SJCRH30 (cell line): ENCODE results near the gene QDPR. TPM values are rescaled to one million over a fixed set of nuclear protein-coding genes. Genes with fewer than 3 reads are reported as not detected.

Source experiments
- DNase-seq, 2 experiments: peaks; one replicate each; pipeline ENCODE4 v3.0.0-alpha.2; 2015 to 2020
- H3K27ac ChIP-seq: fragments of 250-450 bp; sonication (Bioruptor Pico); 2 replicates; pipeline ENCODE4 v1.5.1; 2020; ENCODE audit warnings: mild to moderate bottlenecking, moderate library complexity
- H3K27me3 ChIP-seq: fragments of 250-450 bp; sonication (Bioruptor Pico); 2 replicates; pipeline ENCODE4 v1.5.1; 2020; ENCODE audit warnings: mild to moderate bottlenecking, moderate library complexity
- H3K36me3 ChIP-seq: fragments of 250-450 bp; sonication (Bioruptor Pico); 2 replicates; pipeline ENCODE4 v1.5.1; 2020; ENCODE audit warnings: mild to moderate bottlenecking, moderate library complexity
- H3K4me1 ChIP-seq: fragments of 250-450 bp; sonication (Bioruptor Pico); 2 replicates; pipeline ENCODE4 v1.5.1; 2020; ENCODE audit warnings: mild to moderate bottlenecking, moderate library complexity
- H3K4me3 ChIP-seq: fragments of 250-450 bp; sonication (Bioruptor Pico); 2 replicates; pipeline ENCODE4 v1.5.1; 2020; ENCODE audit warnings: mild to moderate bottlenecking, moderate library complexity
- H3K9me3 ChIP-seq: fragments of 250-450 bp; sonication (Bioruptor Pico); replicated peaks from 2 replicates; pipeline ENCODE4 v1.5.1; 2020; ENCODE audit warnings: mild to moderate bottlenecking, moderate library complexity
- total RNA-seq: library from RNA; depleted of rRNA; stranded (reverse); fragments of >200 nt; shearing (Covaris generic); gene quantifications from 2 replicates; pipeline ENCODE4 v1.2.3, GENCODE V29; 2014; rRNA removed

The QDPR gene
- 34.5 and 38.0 TPM in 2 replicates for total RNA-seq

GRCh38 chr4:17511950-17512795 is at the start of gene QDPR:
TSS of gene QDPR (minus strand) at chr4:17512090. CDS start at chr4:17512054, 36 bp downstream.
- Histone ChIP-seq H3K27ac (peak within 1 kb of the TSS; percentile 39), H3K9me3 (no peaks in the 10 kb centered on the region), H3K36me3 (no peaks in the 10 kb centered on the region), H3K4me1 (peaks cover 6% of the 10 kb centered on the region; the same call in 1 of the 2 replicates), H3K27me3 (no peaks in the 10 kb centered on the region), H3K4me3 (peak within 1 kb of the TSS; percentile 87)
- DNase-seq, result peak; percentile 86 to 87

GRCh38 chr4:17561195-17561909 is 49.5 kb upstream of the QDPR start:
- no peaks in the 10 kb centered on the region for H3K27me3 ChIP-seq
- H3K36me3 ChIP-seq, result no peaks in the 10 kb centered on the region
- H3K4me1 ChIP-seq, result peaks cover 3% of the 10 kb centered on the region; the same call in 1 of the 2 replicates
- peak; percentile 36 to 55 for DNase-seq
- H3K4me3 ChIP-seq, result no peak overlapping the region
- H3K27ac ChIP-seq, result no peak overlapping the region
- no peaks in the 10 kb centered on the region for H3K9me3 ChIP-seq

- H3K27ac ChIP-seq, result no peak overlapping the region
- H3K4me1 ChIP-seq, result peaks cover 3% of the 10 kb centered on the region; the same call in 1 of the 2 replicates
- no peak overlapping the region for H3K4me3 ChIP-seq
- no peaks in the 10 kb centered on the region for H3K27me3 ChIP-seq
- H3K9me3 ChIP-seq, result no peaks in the 10 kb centered on the region
- no peak for DNase-seq
- no peaks in the 10 kb centered on the region for H3K36me3 ChIP-seq
Observed at GRCh38 chr4:17560065-17560673, 48.3 kb upstream of the QDPR start.

GRCh38 chr4:17559709-17560048 is 47.8 kb upstream of the QDPR start:
- H3K9me3 ChIP-seq, result no peaks in the 10 kb centered on the region
- H3K36me3 ChIP-seq, result no peaks in the 10 kb centered on the region

DNA sequence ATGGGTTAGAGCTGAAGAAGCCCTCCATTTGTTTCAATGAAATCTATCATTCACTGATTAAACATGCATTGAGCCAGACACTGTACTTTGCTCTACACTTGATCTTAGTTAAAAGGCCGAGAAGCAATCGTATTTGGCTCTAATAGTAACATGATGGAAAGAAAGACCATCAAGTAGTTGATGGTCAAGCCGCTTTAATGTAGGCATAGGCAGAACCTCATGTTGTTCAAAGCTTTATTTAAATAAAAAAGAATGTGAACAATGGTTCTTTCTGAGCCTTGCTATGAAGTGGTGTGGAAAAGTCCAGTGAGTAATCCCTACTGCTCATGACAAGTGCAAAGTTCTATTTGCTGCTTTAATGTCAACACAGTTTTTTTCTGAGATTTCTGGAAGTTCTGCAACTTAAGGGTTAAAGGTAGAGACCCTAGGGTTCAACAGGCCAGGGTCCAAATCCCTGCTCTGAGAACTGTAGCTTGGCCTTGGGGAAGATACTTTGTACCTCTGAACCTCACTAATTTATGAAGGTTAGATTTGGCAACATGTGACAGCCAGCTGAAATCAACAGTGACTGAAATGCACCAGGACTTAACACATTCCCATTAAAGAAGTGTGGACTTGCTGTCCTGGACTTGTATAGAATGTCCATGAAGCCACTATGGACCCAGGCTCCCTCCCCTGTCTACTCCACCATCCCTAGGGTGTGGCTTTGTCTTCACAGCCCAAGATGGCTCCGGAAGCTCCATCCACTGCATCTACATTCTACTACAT is 47.2 kb upstream of the QDPR start:
- peaks cover 3% of the 10 kb centered on the region; the same call in 1 of the 2 replicates for H3K4me1 ChIP-seq
- H3K36me3 ChIP-seq, result no peaks in the 10 kb centered on the region
- no peak overlapping the region for H3K27ac ChIP-seq
- no peak for DNase-seq
- H3K27me3 ChIP-seq, result no peaks in the 10 kb centered on the region
- no peaks in the 10 kb centered on the region for H3K9me3 ChIP-seq
- H3K4me3 ChIP-seq, result no peak overlapping the region

More at GRCh38 chr4:17559709-17560048, 47.8 kb upstream of the QDPR start:
- no peak overlapping the region for H3K4me3 ChIP-seq
- H3K27me3 ChIP-seq, result no peaks in the 10 kb centered on the region
- no peak for DNase-seq
- peaks cover 3% of the 10 kb centered on the region; the same call in 1 of the 2 replicates for H3K4me1 ChIP-seq
- no peak overlapping the region for H3K27ac ChIP-seq

DNA sequence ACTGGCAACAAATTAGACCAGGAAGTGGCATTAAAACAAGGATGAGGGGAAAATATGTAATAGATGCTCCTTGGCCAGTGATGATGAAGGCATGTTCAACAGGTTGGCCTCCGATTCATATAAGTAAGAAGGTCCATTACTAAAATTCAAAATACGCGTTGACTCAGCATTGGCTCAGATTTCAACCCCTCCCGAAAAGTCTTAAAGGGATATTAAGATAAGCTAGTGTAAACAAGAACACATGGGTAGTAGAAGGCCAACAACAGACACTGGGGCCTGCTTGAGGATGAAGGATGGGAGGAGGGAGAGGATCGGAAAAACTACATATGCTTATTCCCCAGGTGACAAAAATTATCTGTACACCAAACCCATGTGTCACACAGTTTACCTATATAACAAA is 46.0 kb upstream of the QDPR start:
- Histone ChIP-seq H3K27me3 (no peaks in the 10 kb centered on the region), H3K9me3 (no peaks in the 10 kb centered on the region), H3K4me3 (no peak overlapping the region), H3K4me1 (peaks cover 3% of the 10 kb centered on the region; the same call in 1 of the 2 replicates), H3K36me3 (no peaks in the 10 kb centered on the region), H3K27ac (no peak overlapping the region)
- DNase-seq, result peak in 1 of 2 experiments; percentile 29

GRCh38 chr4:17556498-17556897 is 44.6 kb upstream of the QDPR start:
- H3K36me3 ChIP-seq, result no peaks in the 10 kb centered on the region
- H3K9me3 ChIP-seq, result no peaks in the 10 kb centered on the region
- no peak for DNase-seq
- peaks cover under 1% of the 10 kb centered on the region; the same call in 1 of the 2 replicates for H3K4me1 ChIP-seq
- no peaks in the 10 kb centered on the region for H3K27me3 ChIP-seq
- H3K27ac ChIP-seq, result no peak overlapping the region
- no peak overlapping the region for H3K4me3 ChIP-seq

GRCh38 chr4:17554568-17554967 is 42.7 kb upstream of the QDPR start:
- DNase-seq, result no peak
- H3K27me3 ChIP-seq, result no peaks in the 10 kb centered on the region
- no peaks in the 10 kb centered on the region for H3K9me3 ChIP-seq
- H3K4me3 ChIP-seq, result no peak overlapping the region
- H3K27ac ChIP-seq, result no peak overlapping the region
- no peaks in the 10 kb centered on the region for H3K36me3 ChIP-seq
- no peaks in the 10 kb centered on the region for H3K4me1 ChIP-seq

DNA sequence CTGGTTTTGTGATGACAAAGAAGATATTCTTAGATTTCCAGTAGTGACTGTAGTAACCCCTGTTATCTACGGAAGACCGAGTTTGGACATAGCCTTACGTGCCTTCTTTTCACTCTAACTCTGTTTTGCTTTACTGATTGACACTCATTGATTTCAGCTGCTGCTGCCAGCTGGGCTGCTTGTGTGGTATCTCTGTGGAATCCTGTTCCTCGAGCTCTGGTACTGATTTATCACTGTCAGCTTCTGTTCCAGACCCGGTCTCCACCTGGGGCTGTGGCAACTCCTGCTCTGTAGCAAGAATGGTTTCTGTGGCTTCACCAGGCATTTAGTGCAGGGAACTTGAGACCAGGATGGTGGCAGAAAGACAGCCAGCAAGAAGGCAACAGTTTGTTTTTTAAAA is 40.5 kb upstream of the QDPR start:
- Histone ChIP-seq H3K4me3 (no peak overlapping the region), H3K36me3 (no peaks in the 10 kb centered on the region), H3K27me3 (no peaks in the 10 kb centered on the region), H3K4me1 (no peaks in the 10 kb centered on the region), H3K27ac (no peak overlapping the region), H3K9me3 (no peaks in the 10 kb centered on the region)
- DNase-seq, result no peak

- H3K4me3 ChIP-seq, result no peak overlapping the region
- H3K36me3 ChIP-seq, result no peaks in the 10 kb centered on the region
- H3K27me3 ChIP-seq, result no peaks in the 10 kb centered on the region
- DNase-seq, result no peak
- H3K27ac ChIP-seq, result no peak overlapping the region
- no peaks in the 10 kb centered on the region for H3K4me1 ChIP-seq
- no peaks in the 10 kb centered on the region for H3K9me3 ChIP-seq
Observed at GRCh38 chr4:17550549-17550948, 38.7 kb upstream of the QDPR start.

DNA sequence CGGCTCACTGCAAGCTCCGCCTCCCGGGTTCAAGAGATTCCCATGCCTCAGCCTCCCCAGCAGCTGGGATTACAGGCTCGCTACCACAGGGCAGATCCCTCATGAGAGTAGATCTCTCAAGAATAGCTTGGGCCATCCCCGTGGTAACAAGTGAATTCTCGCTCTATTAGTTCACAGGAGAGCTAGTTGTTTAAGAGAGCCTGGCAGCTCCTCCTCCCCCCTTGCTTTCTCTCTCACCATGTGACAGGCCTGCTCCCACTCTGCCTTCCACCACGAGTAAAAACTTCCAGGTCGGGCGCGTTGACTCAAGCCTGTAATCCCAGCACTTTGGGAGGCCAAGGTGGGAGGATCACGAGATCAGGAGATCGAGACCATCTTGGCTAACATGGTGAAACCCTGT is 34.8 kb upstream of the QDPR start:
- H3K27me3 ChIP-seq, result no peaks in the 10 kb centered on the region
- peaks cover 14% of the 10 kb centered on the region for H3K4me1 ChIP-seq
- H3K27ac ChIP-seq, result no peak overlapping the region
- no peaks in the 10 kb centered on the region for H3K36me3 ChIP-seq
- DNase-seq, result no peak
- H3K4me3 ChIP-seq, result no peak overlapping the region
- H3K9me3 ChIP-seq, result no peaks in the 10 kb centered on the region

DNA sequence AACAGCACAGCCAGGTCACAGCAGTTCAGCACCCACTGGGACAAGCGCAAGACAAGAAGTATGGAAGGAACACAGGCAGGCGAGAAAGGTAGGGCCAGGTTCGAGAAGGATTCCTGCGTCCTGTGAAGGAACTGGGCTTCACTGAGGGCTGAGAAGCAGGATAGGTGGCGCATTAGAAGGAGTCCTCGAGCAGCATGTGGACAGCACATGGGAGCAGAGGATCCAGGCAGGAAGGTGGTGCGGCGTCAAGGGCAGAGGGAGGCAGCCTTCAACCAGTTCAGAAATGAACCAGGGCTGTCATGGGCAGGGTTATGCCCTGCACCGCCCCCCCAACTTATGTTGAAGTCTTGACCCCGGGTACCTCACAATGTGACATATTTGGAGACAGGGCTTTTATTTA is 34.3 kb upstream of the QDPR start:
- H3K27me3 ChIP-seq, result no peaks in the 10 kb centered on the region
- DNase-seq, result no peak
- H3K4me1 ChIP-seq, result peaks cover 14% of the 10 kb centered on the region
- no peaks in the 10 kb centered on the region for H3K36me3 ChIP-seq
- no peak overlapping the region for H3K27ac ChIP-seq
- no peak overlapping the region for H3K4me3 ChIP-seq
- H3K9me3 ChIP-seq, result no peaks in the 10 kb centered on the region

GRCh38 chr4:17545374-17546140 is 33.7 kb upstream of the QDPR start:
- no peaks in the 10 kb centered on the region for H3K27me3 ChIP-seq
- no peak overlapping the region for H3K27ac ChIP-seq
- peaks cover 14% of the 10 kb centered on the region for H3K4me1 ChIP-seq
- H3K36me3 ChIP-seq, result no peaks in the 10 kb centered on the region
- no peak overlapping the region for H3K4me3 ChIP-seq
- DNase-seq, result no peak
- no peaks in the 10 kb centered on the region for H3K9me3 ChIP-seq

- DNase-seq, result peak; percentile 23 to 53
- H3K4me1 ChIP-seq, result peaks cover 14% of the 10 kb centered on the region
- no peaks in the 10 kb centered on the region for H3K27me3 ChIP-seq
- no peak overlapping the region for H3K4me3 ChIP-seq
- H3K27ac ChIP-seq, result peak overlapping the region; percentile 50
- no peaks in the 10 kb centered on the region; the same call in 1 of the 2 replicates for H3K9me3 ChIP-seq
- no peaks in the 10 kb centered on the region for H3K36me3 ChIP-seq
Observed at GRCh38 chr4:17544831-17545234, 32.9 kb upstream of the QDPR start.
